Kidney (tissue), 14 donors: ENCODE data around the gene CBX5. TPM values are rescaled to one million over a fixed set of nuclear protein-coding genes. Genes with fewer than 3 reads are reported as not detected.
A peak's percentile ranks its signal among the peaks of the same experiment; 100 is the strongest.

Experiments
- DNase-seq, 5 donors: peaks; one replicate each; pipeline ENCODE4 v3.0.0-alpha.2; 2013 to 2020
- FAIRE-seq: peaks from 2 replicates; lab custom pipeline; 2012; peaks lifted over from hg19 to GRCh38; lab: Jason Lieb, UNC
- H3K27ac ChIP-seq, 2 donors: one replicate each; pipeline ENCODE4 v1.7.0; 2013; ENCODE audit warnings: low read depth in 2 of 2, low read length in 2 of 2, inconsistent platforms in 1 of 2
- H3K27me3 ChIP-seq: one replicate; pipeline ENCODE4 v1.7.1; 2013; ENCODE audit warnings: low read length, inconsistent platforms; ENCODE audit not compliant: control insufficient read depth, insufficient read depth
- H3K36me3 ChIP-seq, 3 donors: one replicate each; pipeline versions ENCODE4 v1.7.0 to v1.7.1; 2013; ENCODE audit warnings: low read length in 3 of 3, control low read depth in 1 of 3, inconsistent platforms in 1 of 3; ENCODE audit not compliant: insufficient read depth in 3 of 3, control insufficient read depth in 2 of 3
- H3K4me1 ChIP-seq, 3 donors: one replicate each; pipeline versions ENCODE4 v1.7.0 to v1.7.1; 2013; ENCODE audit warnings: low read length in 3 of 3, inconsistent platforms in 1 of 3, low read depth in 1 of 3; ENCODE audit not compliant: control insufficient read depth in 2 of 3, insufficient read depth in 2 of 3
- H3K4me3 ChIP-seq, 3 donors: one replicate each; pipeline versions ENCODE4 v1.7.0 to v1.8.1; 2013; ENCODE audit warnings: low read length in 3 of 3, control low read depth in 1 of 3, inconsistent platforms in 1 of 3
- H3K9ac ChIP-seq, 3 donors: one replicate each; pipeline versions ENCODE4 v1.7.0 to v1.7.1; 2013; ENCODE audit warnings: low read length in 3 of 3, control low read depth in 1 of 3, inconsistent platforms in 1 of 3
- H3K9me3 ChIP-seq, 3 donors: one replicate each; pipeline versions ENCODE4 v1.7.0 to v1.7.1; 2013; ENCODE audit warnings: low read length in 3 of 3, control low read depth in 1 of 3, inconsistent platforms in 1 of 3; ENCODE audit not compliant: control insufficient read depth in 2 of 3, insufficient read depth in 1 of 3
- intact Hi-C: fragments of 100-400 bp; cut with DNase I; formaldehyde crosslinking; loops from one replicate; pipeline ENCODE4 v1.11.1; 2022
- polyA plus RNA-seq: library from polyadenylated mRNA; stranded (reverse); fragments of 350-450 nt; fragmentation: Illumina TruSeq; extraction: RNeasy Lipid Tissue Mini Kit (QIAGEN cat#74804); gene quantifications from one replicate; pipeline ENCODE4 v1.2.3, GENCODE V29; 2014; ENCODE audit warnings: low read depth, low replicate concordance; ENCODE audit not compliant: insufficient read depth
- total RNA-seq: library from RNA; stranded (reverse); fragmentation: NEBNext Ultra II Directional; extraction: Animal tissue kit (Norgen Biotek cat#: 25700); gene quantifications from one replicate; pipeline ENCODE4 v1.2.1, GENCODE V29; 2021
- TF ChIP-seq, protein P1 (sequence below): IDR thresholded peaks from 3 replicates; pipeline ENCODE4 v1.5.1; 2012; ENCODE audit warnings: mild to moderate bottlenecking, moderate library complexity, borderline replicate concordance; ENCODE audit not compliant: insufficient read depth; ENCODE audit errors: extremely low read depth
- donor health status: control.
- donor health status: control.
- donor health status: control.
- donor health status: control.
- donor health status: control.
- donor health status: DM: yes; HTN: yes; CAD: no.
- donor health status: Normal renal cell carcinoma (clear cell type).

The CBX5 gene
- total and polyA plus RNA-seq, 2 donors from 2014 or later = 15.0 to 112 TPM

DNA sequence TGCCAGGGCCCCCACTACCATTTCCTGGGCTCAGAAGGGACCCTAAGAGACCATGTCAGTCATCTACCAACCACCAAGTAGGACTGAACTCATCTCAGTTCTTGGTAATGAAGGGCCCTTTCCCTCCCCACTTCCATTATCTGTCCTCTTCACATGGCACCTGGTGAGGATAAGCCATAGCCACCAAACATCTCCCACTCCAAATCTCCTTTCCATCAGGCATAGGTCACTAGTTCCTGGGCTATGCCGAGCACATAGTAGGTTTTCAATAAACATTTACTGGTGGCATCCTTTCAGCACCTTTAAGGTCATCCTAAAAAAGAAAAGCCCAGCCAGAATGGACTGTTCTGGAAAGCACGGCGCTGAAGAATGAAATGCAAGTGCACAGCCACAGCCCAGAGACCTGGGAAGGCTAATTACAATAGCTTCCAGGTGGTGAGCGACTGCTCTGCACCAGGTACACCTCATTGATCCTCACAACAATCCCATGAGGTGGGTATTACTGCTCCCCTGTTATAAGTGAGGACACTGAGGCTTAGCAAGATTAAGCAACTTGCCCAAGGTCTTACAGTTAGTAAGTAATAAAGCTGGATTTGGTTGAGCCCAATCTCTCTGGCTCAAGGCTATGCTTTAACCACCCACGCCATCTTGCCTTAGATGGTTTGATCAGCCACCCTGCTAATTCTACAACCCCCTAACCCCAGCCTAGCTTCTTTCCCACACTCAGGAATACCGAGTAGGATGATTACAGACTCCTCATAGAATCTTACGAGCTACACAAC, 95.7 kb downstream of the CBX5 start:
- intact Hi-C loops = no loop called here
- Histone ChIP-seq H3K4me1 (peaks cover 0 to 6% (median 0%) of the 10 kb centered on the region in 3 donors), H3K27me3 (no peaks in the 10 kb centered on the region), H3K4me3 (no peak overlapping the region), H3K9me3 (no peaks in the 10 kb centered on the region), H3K9ac (no peak overlapping the region), H3K36me3 (peaks cover 0 to 5% (median 3%) of the 10 kb centered on the region in 3 donors), H3K27ac (no peak overlapping the region)
- TF ChIP-seq, protein P1, sequence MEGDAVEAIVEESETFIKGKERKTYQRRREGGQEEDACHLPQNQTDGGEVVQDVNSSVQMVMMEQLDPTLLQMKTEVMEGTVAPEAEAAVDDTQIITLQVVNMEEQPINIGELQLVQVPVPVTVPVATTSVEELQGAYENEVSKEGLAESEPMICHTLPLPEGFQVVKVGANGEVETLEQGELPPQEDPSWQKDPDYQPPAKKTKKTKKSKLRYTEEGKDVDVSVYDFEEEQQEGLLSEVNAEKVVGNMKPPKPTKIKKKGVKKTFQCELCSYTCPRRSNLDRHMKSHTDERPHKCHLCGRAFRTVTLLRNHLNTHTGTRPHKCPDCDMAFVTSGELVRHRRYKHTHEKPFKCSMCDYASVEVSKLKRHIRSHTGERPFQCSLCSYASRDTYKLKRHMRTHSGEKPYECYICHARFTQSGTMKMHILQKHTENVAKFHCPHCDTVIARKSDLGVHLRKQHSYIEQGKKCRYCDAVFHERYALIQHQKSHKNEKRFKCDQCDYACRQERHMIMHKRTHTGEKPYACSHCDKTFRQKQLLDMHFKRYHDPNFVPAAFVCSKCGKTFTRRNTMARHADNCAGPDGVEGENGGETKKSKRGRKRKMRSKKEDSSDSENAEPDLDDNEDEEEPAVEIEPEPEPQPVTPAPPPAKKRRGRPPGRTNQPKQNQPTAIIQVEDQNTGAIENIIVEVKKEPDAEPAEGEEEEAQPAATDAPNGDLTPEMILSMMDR = no peak
- FAIRE-seq (no peak), DNase-seq (no peak)

DNA sequence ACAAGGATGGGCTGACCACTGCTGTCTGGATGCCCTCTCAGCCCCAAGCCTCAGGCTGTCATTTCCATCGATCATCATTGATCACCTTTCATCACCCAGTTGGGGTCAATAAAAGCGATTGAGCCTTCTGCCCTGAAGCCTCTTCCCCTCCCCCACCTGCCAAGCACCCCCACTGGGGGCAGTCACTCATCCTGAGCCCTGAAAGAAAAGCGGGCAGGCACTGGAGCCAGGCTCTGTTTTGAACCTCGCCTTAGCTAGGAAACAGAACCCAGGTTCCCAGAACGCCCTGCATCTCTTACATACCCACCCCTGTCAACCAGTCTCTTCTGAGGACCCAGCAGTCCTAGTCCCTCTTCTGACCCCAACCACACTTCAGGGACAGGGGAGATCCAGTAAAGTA, 96.9 kb downstream of the CBX5 start:
- no peaks in the 10 kb centered on the region for H3K9me3 ChIP-seq
- H3K9ac ChIP-seq = no peak overlapping the region
- FAIRE-seq (no peak), DNase-seq (no peak)
- H3K4me3 ChIP-seq = no peak overlapping the region
- TF ChIP-seq, protein P1 = no peak
- intact Hi-C loops = no loop called here
- no peak overlapping the region for H3K27ac ChIP-seq
- H3K36me3 ChIP-seq = peaks cover 0 to 5% (median 3%) of the 10 kb centered on the region in 3 donors
- no peaks in the 10 kb centered on the region for H3K27me3 ChIP-seq
- peaks cover 0 to 3% (median 0%) of the 10 kb centered on the region in 3 donors for H3K4me1 ChIP-seq

DNA sequence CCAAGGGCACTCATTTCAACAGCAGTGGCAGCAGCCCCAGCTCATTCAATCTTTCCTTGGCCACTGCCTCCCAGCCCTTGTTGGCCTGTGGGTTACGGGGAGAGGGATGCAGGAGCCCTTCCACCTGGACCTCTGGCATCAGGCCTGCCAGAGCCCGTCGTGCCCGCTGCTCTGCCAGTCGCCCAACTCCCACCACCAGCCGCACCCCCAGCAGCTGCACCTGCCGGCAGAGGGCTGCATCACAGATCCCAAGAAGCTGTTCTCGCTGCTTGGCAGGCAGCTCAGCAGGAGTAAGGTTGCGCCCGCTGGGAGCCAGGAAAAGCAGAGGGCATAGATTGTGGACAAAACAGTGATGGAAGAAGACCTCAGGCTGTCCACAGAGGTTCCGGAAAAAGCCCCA, 97.8 kb downstream of the CBX5 start:
- TF ChIP-seq, protein P1 = no peak
- Histone ChIP-seq H3K27ac (no peak overlapping the region), H3K4me1 (no peaks in the 10 kb centered on the region), H3K9me3 (no peaks in the 10 kb centered on the region), H3K9ac (no peak overlapping the region), H3K4me3 (no peak overlapping the region), H3K36me3 (peaks cover 0 to 5% (median 3%) of the 10 kb centered on the region in 3 donors), H3K27me3 (no peaks in the 10 kb centered on the region)
- intact Hi-C loops = no loop called here
- FAIRE-seq = no peak
- peak in 1 of 5 donors; percentile 55 for DNase-seq

Other genes starting within 250 kb of the CBX5 start
- 4.8 TPM for gene HOXC5, start 247.1 kb downstream of the CBX5 start, total RNA-seq
- gene HOXC5, start 247.1 kb downstream of the CBX5 start, polyA plus RNA-seq = 0.24 TPM
- gene HOXC4, start 226.3 kb downstream of the CBX5 start, total RNA-seq = 24.5 TPM
- 13.9 TPM for gene HOXC4, start 226.3 kb downstream of the CBX5 start, polyA plus RNA-seq
- 27.6 TPM for gene SMUG1, start 91.1 kb downstream of the CBX5 start, total RNA-seq
- gene SMUG1, start 91.1 kb downstream of the CBX5 start, polyA plus RNA-seq = 68.3 TPM
- gene HNRNPA1, start 604 bp upstream of the CBX5 start, total RNA-seq = 964 TPM
- 648 TPM for gene HNRNPA1, start 604 bp upstream of the CBX5 start, polyA plus RNA-seq
- gene NFE2, start 20.9 kb upstream of the CBX5 start, total RNA-seq = 1.6 TPM
- gene NFE2, start 20.9 kb upstream of the CBX5 start, polyA plus RNA-seq = not detected
- 141 TPM for gene COPZ1, start 45.0 kb upstream of the CBX5 start, total RNA-seq
- gene COPZ1, start 45.0 kb upstream of the CBX5 start, polyA plus RNA-seq = 181 TPM
- 1.7 TPM for gene GPR84, start 84.4 kb upstream of the CBX5 start, total RNA-seq
- not detected for gene GPR84, start 84.4 kb upstream of the CBX5 start, polyA plus RNA-seq
- 16.6 TPM for gene ZNF385A, start 104.6 kb upstream of the CBX5 start, total RNA-seq
- 10.2 TPM for gene ZNF385A, start 104.6 kb upstream of the CBX5 start, polyA plus RNA-seq
- 65.6 TPM for gene ITGA5, start 139.1 kb upstream of the CBX5 start, total RNA-seq
- 11.4 TPM for gene ITGA5, start 139.1 kb upstream of the CBX5 start, polyA plus RNA-seq
- 0.72 TPM for gene GTSF1, start 193.5 kb upstream of the CBX5 start, total RNA-seq
- gene GTSF1, start 193.5 kb upstream of the CBX5 start, polyA plus RNA-seq = not detected
- 36.3 TPM for gene NCKAP1L, start 217.6 kb upstream of the CBX5 start, total RNA-seq
- 1.8 TPM for gene NCKAP1L, start 217.6 kb upstream of the CBX5 start, polyA plus RNA-seq